HG03378 (cell line): ENCODE data around the gene RABGAP1.

Experiments
- ATAC-seq: cut with Tn5 transposase; IDR thresholded peaks from one replicate; pipeline ENCODE4 v1.9.1; 2021; ENCODE audit warnings: mild to moderate bottlenecking, moderate library complexity; ENCODE audit not compliant: unreplicated experiment

RABGAP1 gene

DNA sequence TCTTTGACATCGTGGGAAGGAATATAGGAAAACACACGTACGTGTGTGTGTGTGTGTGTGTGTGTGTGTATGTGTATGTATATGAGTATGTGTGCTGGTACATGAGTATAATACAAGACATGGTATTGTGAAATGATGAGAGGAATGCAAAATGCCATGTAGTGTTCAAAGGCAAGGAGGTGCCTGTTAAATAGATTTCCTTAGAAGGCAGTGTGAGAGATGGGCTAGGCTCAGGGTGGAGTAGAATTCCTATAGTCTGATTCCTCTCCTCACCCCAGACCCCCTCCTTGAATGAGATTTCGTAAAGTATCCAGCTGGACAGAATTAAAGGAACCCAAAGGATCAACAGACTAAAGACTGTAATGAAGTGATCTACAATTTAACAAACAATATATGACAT lies 103.8 kb downstream of the RABGAP1 start:
- no peak for ATAC-seq

DNA sequence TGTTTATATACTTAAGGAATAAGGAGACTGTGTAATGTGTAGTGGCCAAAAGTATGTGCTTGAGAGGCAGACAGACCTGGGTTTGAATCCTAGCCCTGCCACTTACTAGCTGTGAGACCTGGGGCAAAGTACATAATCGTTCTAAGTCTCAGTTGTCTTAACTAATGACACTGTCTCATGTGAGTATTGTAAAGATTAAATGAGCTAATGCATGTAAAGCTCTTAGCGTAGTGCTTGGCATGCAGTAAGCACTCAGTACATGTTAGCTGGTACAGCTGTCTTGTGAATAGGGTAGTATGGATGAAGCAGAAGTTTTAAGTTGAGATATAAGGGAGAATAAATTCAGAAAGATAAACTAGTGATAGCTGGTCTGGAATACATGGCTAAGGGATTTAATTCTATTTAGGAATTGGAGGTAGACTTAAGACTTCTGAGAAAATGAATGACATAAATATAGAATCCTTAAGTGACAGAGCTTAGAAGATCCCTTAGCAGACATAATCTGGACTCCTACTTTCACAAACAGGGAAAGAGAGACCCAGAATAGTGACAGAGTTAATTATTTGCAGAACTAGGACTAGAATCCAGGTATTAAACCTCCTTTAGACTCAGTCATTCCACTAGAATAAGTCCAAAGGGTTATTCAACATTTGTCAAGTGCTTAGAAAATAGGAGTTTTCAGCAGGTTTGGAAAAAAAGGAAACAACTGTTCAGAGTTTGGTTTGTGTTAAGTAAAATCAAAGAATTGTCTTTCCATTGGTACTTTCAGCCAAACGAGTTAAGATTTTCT lies 105.8 kb downstream of the RABGAP1 start:
- no peak for ATAC-seq

- ATAC-seq, result no peak
Observed at GRCh38 chr9:123048748-123049147, 107.9 kb downstream of the RABGAP1 start.

GRCh38 chr9:123049589-123050222 lies 108.9 kb downstream of the RABGAP1 start:
- ATAC-seq, result no peak

DNA sequence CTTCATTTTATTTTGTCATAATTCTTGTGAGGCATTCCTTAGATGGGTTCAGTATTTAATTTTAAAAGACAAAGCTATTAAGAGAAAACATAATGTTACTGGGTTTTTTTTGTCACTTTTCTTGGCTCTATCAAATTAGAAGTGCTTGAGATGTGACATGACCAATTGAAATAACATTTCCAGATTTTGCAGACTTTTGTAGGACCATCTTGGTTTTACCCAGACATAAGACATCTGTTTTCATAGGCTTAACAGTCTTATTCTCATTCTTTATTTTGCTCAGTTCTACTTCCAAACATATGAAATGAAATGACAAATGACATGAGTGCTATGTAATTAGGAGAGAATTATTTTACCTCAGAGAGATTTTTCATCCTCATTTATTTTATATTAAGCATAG lies 112.2 kb downstream of the RABGAP1 start:
- ATAC-seq, result no peak

DNA sequence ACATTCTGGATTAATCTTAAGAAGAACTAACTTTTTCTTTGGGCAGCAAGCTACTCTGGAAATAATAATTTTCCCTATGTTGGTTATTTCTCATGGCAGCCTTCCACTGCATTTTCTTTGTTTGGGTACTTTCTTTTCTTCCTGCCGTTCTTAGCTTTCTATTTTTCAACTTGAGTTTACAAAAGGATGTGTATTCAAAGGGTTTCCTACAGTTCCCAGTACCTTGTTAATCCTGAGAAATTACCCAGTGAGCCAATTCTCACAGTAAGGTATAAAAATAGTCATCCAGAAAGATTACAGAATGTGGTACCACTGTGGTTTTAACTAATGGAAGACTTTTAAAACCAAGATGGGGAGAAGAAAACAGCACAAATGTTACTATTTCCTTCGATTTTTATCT lies 112.9 kb downstream of the RABGAP1 start:
- no peak for ATAC-seq

- no peak for ATAC-seq
Observed at GRCh38 chr9:123058834-123059233, 118.0 kb downstream of the RABGAP1 start.

DNA sequence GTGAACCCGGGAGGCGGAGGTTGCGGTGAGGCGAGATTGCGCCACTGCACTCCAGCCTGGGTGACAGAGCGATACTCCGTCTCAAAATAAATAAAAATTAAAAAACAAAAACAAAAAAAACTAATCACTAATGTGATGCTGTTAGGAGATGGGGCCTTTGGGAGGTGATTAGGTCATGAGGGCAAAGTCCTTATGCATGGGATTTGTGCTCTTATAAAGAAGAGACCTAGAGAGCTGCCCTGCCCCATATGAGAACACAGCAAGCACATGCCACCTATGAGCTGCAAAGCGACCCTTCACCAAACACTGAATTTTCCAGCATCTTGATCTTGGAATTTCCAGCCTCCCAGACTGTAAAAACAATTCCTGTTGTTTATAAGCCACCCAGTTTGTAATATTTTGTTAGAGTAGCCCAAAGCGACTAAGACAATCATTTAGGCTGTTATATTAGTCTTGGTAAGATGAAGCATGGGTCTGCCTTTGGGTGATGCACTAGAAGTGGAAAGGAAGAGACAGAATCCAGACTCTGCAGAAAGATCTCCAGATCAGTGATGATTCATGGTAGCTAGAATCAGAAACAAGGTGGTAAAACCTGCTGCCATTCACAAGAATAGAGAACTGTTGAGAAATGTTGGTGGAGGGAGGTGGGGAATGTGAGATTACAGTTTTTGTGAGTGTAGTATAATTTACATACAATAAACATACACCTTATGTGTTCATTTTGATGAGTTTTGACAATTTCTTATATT lies 118.8 kb downstream of the RABGAP1 start:
- ATAC-seq, result no peak

DNA sequence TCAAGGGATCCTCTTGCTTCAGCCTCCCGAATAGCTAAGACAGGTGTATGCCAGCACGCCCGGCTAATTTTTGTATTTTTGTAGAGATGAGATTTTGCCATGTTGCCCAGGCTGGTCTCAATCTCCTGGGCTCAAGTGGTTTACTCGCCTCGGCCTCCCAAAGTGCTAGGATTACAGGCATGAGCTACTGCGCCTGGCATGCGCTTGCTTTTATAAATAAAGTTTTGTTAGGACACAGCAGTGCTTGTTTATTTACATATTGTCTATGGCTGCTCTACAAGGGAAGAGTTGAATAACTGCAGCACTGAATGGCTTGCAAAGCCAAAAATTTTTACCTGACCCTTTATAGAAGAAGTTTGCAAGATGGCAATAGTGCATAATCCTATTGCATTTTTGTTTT lies 120.4 kb downstream of the RABGAP1 start:
- no peak for ATAC-seq

DNA sequence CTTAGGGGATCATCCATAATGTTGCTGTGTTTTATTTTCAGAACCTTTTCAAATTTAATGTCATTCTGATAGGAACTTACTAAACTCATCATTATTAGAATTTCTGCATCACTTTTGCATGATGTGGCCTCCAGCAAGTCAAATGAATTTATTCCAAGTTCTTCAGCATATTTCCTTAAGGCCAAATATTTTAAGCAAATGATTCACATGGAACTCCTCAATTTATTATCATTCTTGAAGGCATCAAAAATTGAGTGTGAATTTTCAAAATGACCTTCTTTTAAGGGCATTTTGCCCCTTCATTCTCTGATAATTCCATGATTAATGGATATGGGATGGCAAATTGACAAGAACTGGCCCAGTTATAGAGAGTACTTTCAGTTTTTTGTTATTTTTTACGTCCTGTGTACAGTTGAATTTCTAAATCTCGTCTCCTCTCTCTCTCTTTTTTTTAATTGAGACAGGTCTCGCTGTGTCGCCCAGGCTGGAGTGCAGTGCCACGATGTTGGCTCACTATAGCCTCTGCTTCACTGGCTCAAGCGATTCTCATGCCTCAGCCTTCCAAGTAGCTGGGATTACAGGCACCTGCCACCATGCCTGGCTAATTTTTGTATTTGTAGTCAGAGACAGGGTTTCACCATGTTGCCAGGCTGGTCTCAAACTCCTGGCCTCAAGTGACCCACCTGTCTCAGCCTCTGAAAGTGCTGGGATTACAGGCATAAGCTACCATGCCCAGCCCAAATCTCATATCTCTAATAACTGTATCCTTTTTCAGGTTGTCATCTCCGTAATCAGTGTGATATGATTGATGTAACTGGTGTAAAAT lies 121.7 kb downstream of the RABGAP1 start:
- ATAC-seq, result no peak

DNA sequence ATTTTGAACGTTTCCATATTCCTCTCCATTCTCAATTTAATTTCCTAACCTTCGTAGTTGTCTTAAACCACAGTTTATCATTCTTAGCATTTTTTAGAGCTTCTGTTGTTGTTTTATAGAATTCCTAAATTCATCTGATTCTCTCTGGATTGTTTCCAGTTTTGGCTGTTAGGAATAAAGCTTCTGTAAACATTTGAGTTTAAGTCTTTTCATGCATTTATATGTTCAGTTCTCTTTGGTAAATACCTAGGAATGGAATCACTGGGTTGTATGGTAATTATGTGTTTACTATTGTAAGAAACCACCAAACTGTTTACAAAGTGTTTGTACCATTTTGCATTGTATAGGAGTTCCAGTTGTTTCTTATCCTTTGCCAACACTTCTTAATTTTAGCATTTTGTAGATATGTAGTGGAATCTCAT lies 122.4 kb downstream of the RABGAP1 start:
- ATAC-seq, result no peak

DNA sequence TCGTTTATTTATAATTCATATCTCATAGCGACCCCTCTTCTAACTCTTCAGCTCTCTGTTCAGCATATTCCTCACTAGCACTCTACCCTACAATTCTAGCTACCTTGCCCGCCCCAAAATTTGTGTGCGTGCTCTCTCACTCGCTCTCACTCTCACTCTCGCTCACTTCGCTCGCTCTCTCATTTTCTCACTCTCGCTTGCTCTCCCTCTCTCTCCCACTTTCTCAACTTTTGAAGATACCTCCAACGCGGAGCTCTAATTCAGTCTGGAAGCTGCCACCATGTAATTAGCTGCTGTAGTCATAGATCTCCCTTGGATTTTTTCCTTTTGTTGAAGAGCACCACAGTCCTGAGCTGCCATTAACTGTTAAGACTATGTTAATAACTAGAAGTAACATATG lies 123.1 kb downstream of the RABGAP1 start:
- no peak for ATAC-seq

DNA sequence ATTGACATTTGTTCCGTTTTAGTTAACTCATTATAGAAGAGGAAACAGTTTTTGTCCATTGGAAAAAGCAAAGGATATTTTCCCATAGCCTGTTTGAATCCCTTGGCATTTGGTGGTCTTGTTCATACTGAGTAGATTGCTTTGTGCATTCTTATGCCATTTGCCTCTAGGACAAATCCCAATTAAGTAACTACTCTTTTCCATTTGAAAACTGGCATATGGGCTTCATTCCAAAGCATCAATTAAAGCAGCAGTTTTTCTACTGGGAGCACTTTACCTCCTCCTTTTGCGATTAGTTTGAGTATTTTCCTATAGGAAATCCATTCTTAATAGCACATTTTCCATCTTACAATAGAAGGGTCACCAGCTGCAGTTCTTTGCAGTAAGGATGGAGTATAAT lies 123.9 kb downstream of the RABGAP1 start:
- no peak for ATAC-seq

DNA sequence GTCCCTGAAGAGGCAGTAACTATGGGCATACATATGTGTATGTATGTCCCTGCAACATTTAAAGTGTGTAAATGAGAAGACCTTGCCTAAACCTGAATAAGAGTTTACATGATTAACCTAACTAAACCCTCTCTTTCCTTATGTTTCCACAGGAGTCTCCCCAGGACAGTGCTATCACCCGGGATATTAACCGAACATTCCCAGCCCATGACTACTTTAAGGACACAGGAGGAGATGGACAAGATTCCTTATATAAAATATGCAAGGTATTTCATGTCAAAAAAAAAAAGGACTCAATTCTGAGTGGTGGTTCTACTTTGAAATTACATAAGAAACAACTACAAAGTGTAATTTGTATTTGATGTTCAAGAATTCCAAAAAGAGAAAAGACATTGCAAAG lies 124.4 kb downstream of the RABGAP1 start:
- ATAC-seq, result no peak

- no peak for ATAC-seq
Observed at GRCh38 chr9:123067136-123067535, 126.3 kb downstream of the RABGAP1 start.

- no peak for ATAC-seq
Observed at GRCh38 chr9:123069010-123069481, 128.2 kb downstream of the RABGAP1 start.

DNA sequence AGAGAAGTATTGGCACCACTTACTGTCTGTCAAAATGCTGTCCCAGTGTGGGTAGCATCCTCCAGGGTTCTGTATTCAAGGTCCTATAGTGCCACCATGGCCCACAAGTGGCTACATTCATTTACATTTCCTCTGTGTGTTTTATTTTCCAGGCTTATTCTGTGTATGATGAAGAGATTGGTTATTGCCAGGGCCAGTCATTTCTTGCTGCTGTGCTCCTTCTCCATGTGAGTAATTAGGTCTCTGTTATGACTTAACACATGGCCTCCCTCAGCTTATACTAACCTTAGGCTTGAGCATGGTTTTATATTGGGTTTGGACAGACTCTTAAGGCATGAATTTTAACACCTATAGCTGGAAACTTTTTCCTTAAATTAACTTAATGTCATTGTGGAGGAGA lies 129.4 kb downstream of the RABGAP1 start:
- ATAC-seq, result no peak

- ATAC-seq, result no peak
Observed at GRCh38 chr9:123072407-123072995, 131.7 kb downstream of the RABGAP1 start.

DNA sequence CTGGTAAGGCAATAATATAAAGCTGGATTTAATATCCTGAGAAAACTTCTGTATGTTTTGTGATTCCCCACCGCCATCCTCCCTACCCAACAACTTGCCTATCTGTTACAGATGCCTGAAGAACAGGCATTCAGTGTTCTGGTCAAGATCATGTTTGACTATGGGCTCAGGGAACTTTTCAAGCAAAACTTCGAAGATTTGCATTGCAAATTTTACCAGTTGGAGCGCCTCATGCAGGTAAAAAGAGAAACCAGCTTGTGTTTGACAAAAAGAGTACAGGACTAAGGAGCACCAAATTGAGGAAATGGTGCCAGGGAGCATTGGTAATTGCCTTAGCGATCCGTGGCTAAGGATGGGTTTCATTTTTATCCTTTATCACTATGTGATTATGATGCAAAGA lies 132.6 kb downstream of the RABGAP1 start:
- ATAC-seq, result no peak

DNA sequence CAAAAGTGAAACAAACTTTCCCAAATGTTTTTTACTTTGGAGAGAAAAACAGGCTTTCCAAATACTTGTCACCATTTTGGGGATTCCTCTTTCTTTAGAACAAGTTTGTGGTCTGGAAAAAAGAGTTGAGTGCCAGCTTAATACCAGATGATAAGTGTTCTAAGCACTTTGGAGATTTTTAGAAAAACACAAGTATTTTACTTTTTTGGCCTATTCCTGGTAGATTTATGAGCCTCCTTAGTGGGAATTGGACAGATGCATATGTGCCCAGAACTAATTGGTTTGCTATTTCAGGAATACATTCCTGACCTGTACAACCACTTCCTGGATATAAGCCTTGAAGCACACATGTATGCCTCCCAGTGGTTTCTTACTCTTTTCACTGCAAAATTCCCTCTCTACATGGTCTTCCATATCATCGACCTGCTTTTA lies 133.2 kb downstream of the RABGAP1 start:
- no peak for ATAC-seq
